K562 (cell line): Measurements from ENCODE around the gene SCYL2. TPM values are rescaled to one million over a fixed set of nuclear protein-coding genes. Genes with fewer than 3 reads are reported as not detected.
A peak's percentile ranks its signal among the peaks of the same experiment; 100 is the strongest.

Experiments used
- BRCA1 ChIP-seq, 2 experiments: fragments of 450-650 bp in 1 of 2; sonication (generic) in 1 of 2; formaldehyde crosslinking in 1 of 2; IDR thresholded peaks; 2 replicates each; pipeline versions ENCODE4 v1.5.0 to v1.6.1; 2017 to 2020; ENCODE audit warnings: mild to moderate bottlenecking in 1 of 2, missing genetic modification reagents in 1 of 2
- FIP1L1 ChIP-seq: fragments of 200-400 bp; formaldehyde crosslinking; IDR thresholded peaks from 2 replicates; pipeline ENCODE4 v1.6.1; 2018; ENCODE audit warnings: mild to moderate bottlenecking, low read depth, low read length; ENCODE audit not compliant: poor library complexity, severe bottlenecking
- FOS ChIP-seq: IDR thresholded peaks from 3 replicates; pipeline ENCODE4 v1.6.1; 2011; ENCODE audit not compliant: insufficient read length; ENCODE audit errors: extremely low read depth
- FOXM1 ChIP-seq, 2 experiments: fragments of 450-650 bp in 1 of 2; sonication (generic) in 1 of 2; formaldehyde crosslinking in 1 of 2; IDR thresholded peaks; 2 replicates each; pipeline versions ENCODE4 v1.6.1 to v1.9.0; 2017 to 2022; ENCODE audit warnings: low read depth in 2 of 2, mild to moderate bottlenecking in 2 of 2, missing genetic modification reagents in 1 of 2, moderate library complexity in 1 of 2
- HCFC1 ChIP-seq: IDR thresholded peaks from 2 replicates; pipeline ENCODE4 v1.6.1; 2012; ENCODE audit warnings: low read depth, low read length, improper control_type of control experiment
- HDAC8 ChIP-seq: fragments of 450-650 bp; IDR thresholded peaks from 2 replicates; pipeline ENCODE4 v1.6.1; 2016; ENCODE audit warnings: mild to moderate bottlenecking, missing genetic modification characterization, moderate library complexity, missing compliant biosample characterization
- HNRNPLL ChIP-seq: fragments of 200-400 bp; formaldehyde crosslinking; IDR thresholded peaks from 2 replicates; pipeline ENCODE4 v1.6.1; 2017; ENCODE audit warnings: low read length, low read depth, mild to moderate bottlenecking; ENCODE audit not compliant: poor library complexity, severe bottlenecking
- KAT2B ChIP-seq: IDR thresholded peaks from one replicate; pipeline ENCODE4 v1.6.1; 2012; ENCODE audit warnings: low read depth, mild to moderate bottlenecking, control low read depth, inconsistent platforms, low read length, moderate library complexity
- KAT8 ChIP-seq: fragments of 450-650 bp; IDR thresholded peaks from 2 replicates; pipeline ENCODE4 v1.6.1; 2016; ENCODE audit warnings: low read depth, mild to moderate bottlenecking
- LEF1 ChIP-seq: fragments of 450-650 bp; IDR thresholded peaks from 2 replicates; pipeline ENCODE4 v1.6.1; 2016; ENCODE audit warnings: mild to moderate bottlenecking
- MAZ ChIP-seq, 2 experiments: fragments of 450-650 bp in 1 of 2; sonication (generic) in 1 of 2; formaldehyde crosslinking; IDR thresholded peaks in 1 of 2; conservative IDR thresholded peaks in 1 of 2; 2 replicates each; pipeline versions ENCODE4 v1.4.0 to v1.5.0; 2020; ENCODE audit warnings: mild to moderate bottlenecking in 1 of 2, missing genetic modification reagents in 1 of 2
- NR3C1 ChIP-seq: sonication (generic); formaldehyde crosslinking; IDR thresholded peaks from 2 replicates; pipeline ENCODE4 v1.8.1; 2022; ENCODE audit warnings: missing genetic modification reagents
- POLR2A ChIP-seq: fragments of 450-650 bp; conservative IDR thresholded peaks from 2 replicates; pipeline ENCODE4 v1.6.1; 2016
- SAFB ChIP-seq: fragments of 200-400 bp; formaldehyde crosslinking; IDR thresholded peaks from 2 replicates; pipeline ENCODE4 v1.6.1; 2017; ENCODE audit warnings: low read depth, low read length, borderline replicate concordance
- SMARCC2 ChIP-seq: fragments of 450-650 bp; IDR thresholded peaks from 2 replicates; pipeline ENCODE4 v1.6.1; 2017; ENCODE audit warnings: antibody characterized with exemption, moderate library complexity, mild to moderate bottlenecking, low read depth
- TAF1 ChIP-seq: IDR thresholded peaks from 2 replicates; pipeline ENCODE4 v1.6.1; 2011; ENCODE audit warnings: mild to moderate bottlenecking, low read length, moderate library complexity; ENCODE audit not compliant: insufficient read depth, control insufficient read depth, severe bottlenecking; ENCODE audit errors: extremely low read depth
- TCF7 ChIP-seq: sonication (generic); IDR thresholded peaks from 2 replicates; pipeline ENCODE4 v1.6.1; 2016; ENCODE audit warnings: antibody characterized with exemption, borderline replicate concordance
- XRCC4 ChIP-seq: IDR thresholded peaks from one replicate; pipeline ENCODE4 v1.6.1; 2011; ENCODE audit not compliant: insufficient read depth, insufficient read length; ENCODE audit errors: extremely low read depth
- YY1 ChIP-seq, 3 experiments: IDR thresholded peaks; 2 replicates each; pipeline ENCODE4 v1.6.1; 2011; ENCODE audit warnings: low read length in 2 of 3, mild to moderate bottlenecking in 2 of 3, moderate library complexity in 2 of 3, borderline replicate concordance in 1 of 3, control low read depth in 1 of 3, low read depth in 1 of 3; ENCODE audit not compliant: insufficient read depth in 3 of 3, insufficient replicate concordance in 2 of 3, control insufficient read depth in 1 of 3, insufficient read length in 1 of 3; ENCODE audit errors: extremely low read depth in 1 of 3
- ZBTB1 ChIP-seq: sonication (generic); formaldehyde crosslinking; IDR thresholded peaks from 2 replicates; pipeline ENCODE4 v1.8.1; 2023; ENCODE audit warnings: missing genetic modification reagents, low read depth, mild to moderate bottlenecking, borderline replicate concordance
- ZNF197 ChIP-seq: fragments of 200-800 bp; sonication (Bioruptor generic); IDR thresholded peaks from 2 replicates; pipeline ENCODE4 v1.6.1; 2016; ENCODE audit warnings: low read depth, missing genetic modification characterization, missing compliant biosample characterization
- ZNF23 ChIP-seq: fragments of 250-450 bp; sonication (Bioruptor Pico); IDR thresholded peaks from 2 replicates; pipeline ENCODE4 v1.4.0; 2020; ENCODE audit warnings: mild to moderate bottlenecking
- ZNF431 ChIP-seq: sonication (generic); formaldehyde crosslinking; IDR thresholded peaks from 2 replicates; pipeline ENCODE4 v1.8.0; 2022; ENCODE audit warnings: mild to moderate bottlenecking, missing genetic modification reagents
- ZNF764 ChIP-seq: fragments of 250-450 bp; sonication (Bioruptor Pico); IDR thresholded peaks from 2 replicates; pipeline ENCODE4 v1.4.0; 2020; ENCODE audit warnings: low read depth, mild to moderate bottlenecking, moderate library complexity
- polyA plus RNA-seq, 8 experiments: library from polyadenylated mRNA; depleted of rRNA in 4 of 8; stranded (reverse) in 5 of 8; unstranded in 3 of 8; fragments of >200 nt; fragmentation: Nextera tagmentation in 2 of 8; fragmentation: Illumina TruSeq in 1 of 8; extraction: Ambion mirVana in 2 of 8; extraction: Trizol in 1 of 8; gene quantifications; 2 replicates each; pipeline versions ENCODE4 v1.2.1 to v1.2.3, GENCODE V29; 2011 to 2014; ENCODE audit warnings: inconsistent platforms in 1 of 8, missing spikeins in 1 of 8
- total RNA-seq, 7 experiments: library from RNA; depleted of rRNA in 6 of 7; stranded (reverse); fragments of >200 nt in 6 of 7; fragmentation: Illumina TruSeq in 2 of 7; extraction: Trizol in 2 of 7; gene quantifications; 2 replicates each; pipeline versions ENCODE4 v1.2.1 to v1.2.3, GENCODE V29; 2011 to 2021; ENCODE audit warnings: low replicate concordance in 1 of 7
- TF ChIP-seq, protein P1 (sequence below): IDR thresholded peaks from 2 replicates; pipeline ENCODE4 v1.6.1; 2011; ENCODE audit warnings: borderline replicate concordance, low read depth, mild to moderate bottlenecking, moderate library complexity, low read length; ENCODE audit not compliant: insufficient read depth, poor library complexity, severe bottlenecking

Gene SCYL2
- total and polyA plus RNA-seq, 9 of the 15 experiments (the other 6 are each of a cell fraction or from before 2014, with no cell fraction given), result 9.9 to 49.0 (median 32.9) TPM

GRCh38 chr12:100266835-100267602 is at the start of gene SCYL2, which contains the start of gene DEPDC4 (continued):
- TF ChIP-seq BRCA1 (IDR thresholded peaks at IDR 0.05) (no peak), BRCA1 (CRISPR knock-in tag; IDR thresholded peaks at IDR 0.05) (no peak), FOXM1 (IDR thresholded peaks at IDR 0.05; ENCODE audit: low read depth) (no peak), FOXM1 (CRISPR knock-in tag; IDR thresholded peaks at IDR 0.05; ENCODE audit: low read depth) (no peak), FIP1L1 (no peak), HDAC8 (no peak), ZNF23 (no peak), HCFC1 (0 out of 2 replicates have a peak, but pooled peaks have one; percentile 24), XRCC4 (no peak), ZNF764 (CRISPR knock-in tag) (no peak), TCF7 (no peak), POLR2A (peak; percentile 90), KAT2B (no peak), ZNF197 (CRISPR knock-in tag) (no peak), KAT8 (no peak), SMARCC2 (no peak), YY1 (IDR thresholded peaks at IDR 0.05; ENCODE audit: borderline replicate concordance in 1 of 3, control insufficient read depth in 1 of 3, extremely low read depth in 1 of 3, insufficient read depth in 3 of 3, insufficient read length in 1 of 3, insufficient replicate concordance in 2 of 3, low read depth in 1 of 3, low read length in 2 of 3) (peak in 2 of 3 experiments; percentile 45 to 68), TAF1 (peak; percentile 80), SAFB (no peak), NR3C1 (CRISPR knock-in tag) (no peak), ZNF431 (CRISPR knock-in tag) (no peak), ZBTB1 (CRISPR knock-in tag) (no peak), FOS (no peak), HNRNPLL (peak; percentile 97), LEF1 (no peak), MAZ (CRISPR knock-in tag; conservative IDR thresholded peaks at IDR 0.05 in 1 of 2, IDR thresholded peaks at IDR 0.05 in 1 of 2) (peak; percentile 73 to 93)
- TF ChIP-seq, protein P1, sequence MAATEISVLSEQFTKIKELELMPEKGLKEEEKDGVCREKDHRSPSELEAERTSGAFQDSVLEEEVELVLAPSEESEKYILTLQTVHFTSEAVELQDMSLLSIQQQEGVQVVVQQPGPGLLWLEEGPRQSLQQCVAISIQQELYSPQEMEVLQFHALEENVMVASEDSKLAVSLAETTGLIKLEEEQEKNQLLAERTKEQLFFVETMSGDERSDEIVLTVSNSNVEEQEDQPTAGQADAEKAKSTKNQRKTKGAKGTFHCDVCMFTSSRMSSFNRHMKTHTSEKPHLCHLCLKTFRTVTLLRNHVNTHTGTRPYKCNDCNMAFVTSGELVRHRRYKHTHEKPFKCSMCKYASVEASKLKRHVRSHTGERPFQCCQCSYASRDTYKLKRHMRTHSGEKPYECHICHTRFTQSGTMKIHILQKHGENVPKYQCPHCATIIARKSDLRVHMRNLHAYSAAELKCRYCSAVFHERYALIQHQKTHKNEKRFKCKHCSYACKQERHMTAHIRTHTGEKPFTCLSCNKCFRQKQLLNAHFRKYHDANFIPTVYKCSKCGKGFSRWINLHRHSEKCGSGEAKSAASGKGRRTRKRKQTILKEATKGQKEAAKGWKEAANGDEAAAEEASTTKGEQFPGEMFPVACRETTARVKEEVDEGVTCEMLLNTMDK, result no peak
